Breast epithelium (tissue), 3 donors: ENCODE results near the gene GRIK1.

ENCODE experiments used
- POLR2AphosphoS5 ChIP-seq, 3 donors: sonication (generic); formaldehyde crosslinking; IDR thresholded peaks; one replicate each; pipeline ENCODE4 v1.6.1; 2017; ENCODE audit warnings: antibody characterized with exemption in 3 of 3
- TF ChIP-seq, protein P1 (sequence below), 3 donors: fragments of 450-650 bp; IDR thresholded peaks; one replicate each; pipeline ENCODE4 v1.5.1; 2016 to 2017; ENCODE audit warnings: antibody characterized with exemption in 3 of 3, mild to moderate bottlenecking in 3 of 3, moderate library complexity in 3 of 3

DNA sequence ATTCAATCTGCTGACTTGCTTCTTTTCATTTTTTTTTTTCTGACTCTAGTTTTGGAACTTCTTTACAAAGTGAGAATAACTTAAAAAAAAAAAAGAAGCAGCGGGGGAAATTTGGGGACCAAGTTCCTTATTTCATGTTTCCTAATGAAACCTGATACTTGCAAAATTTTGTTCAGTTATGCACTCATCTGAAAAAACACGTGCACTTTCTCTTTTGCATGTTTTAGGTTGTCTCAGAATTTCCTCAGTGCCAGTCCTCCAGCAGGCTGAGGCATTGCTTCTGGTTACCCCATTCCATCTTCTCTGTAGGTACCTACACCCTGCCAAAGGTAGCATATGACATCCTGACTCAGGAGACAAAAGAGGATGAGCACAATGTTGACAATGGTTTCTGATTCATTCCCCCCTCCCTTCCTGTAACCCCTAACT lies 299.7 kb downstream of the GRIK1 start:
- no peak for TF ChIP-seq POLR2AphosphoS5 (IDR thresholded peaks at IDR 0.05)
- TF ChIP-seq, protein P1, sequence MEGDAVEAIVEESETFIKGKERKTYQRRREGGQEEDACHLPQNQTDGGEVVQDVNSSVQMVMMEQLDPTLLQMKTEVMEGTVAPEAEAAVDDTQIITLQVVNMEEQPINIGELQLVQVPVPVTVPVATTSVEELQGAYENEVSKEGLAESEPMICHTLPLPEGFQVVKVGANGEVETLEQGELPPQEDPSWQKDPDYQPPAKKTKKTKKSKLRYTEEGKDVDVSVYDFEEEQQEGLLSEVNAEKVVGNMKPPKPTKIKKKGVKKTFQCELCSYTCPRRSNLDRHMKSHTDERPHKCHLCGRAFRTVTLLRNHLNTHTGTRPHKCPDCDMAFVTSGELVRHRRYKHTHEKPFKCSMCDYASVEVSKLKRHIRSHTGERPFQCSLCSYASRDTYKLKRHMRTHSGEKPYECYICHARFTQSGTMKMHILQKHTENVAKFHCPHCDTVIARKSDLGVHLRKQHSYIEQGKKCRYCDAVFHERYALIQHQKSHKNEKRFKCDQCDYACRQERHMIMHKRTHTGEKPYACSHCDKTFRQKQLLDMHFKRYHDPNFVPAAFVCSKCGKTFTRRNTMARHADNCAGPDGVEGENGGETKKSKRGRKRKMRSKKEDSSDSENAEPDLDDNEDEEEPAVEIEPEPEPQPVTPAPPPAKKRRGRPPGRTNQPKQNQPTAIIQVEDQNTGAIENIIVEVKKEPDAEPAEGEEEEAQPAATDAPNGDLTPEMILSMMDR (IDR thresholded peaks at IDR 0.05), result no peak
